Activated CD8-positive, alpha-beta memory T cell treated with anti-CD3 and anti-CD28 coated beads for 48 hours (primary cell): ENCODE data around the gene IL4I1.

Source experiments
- DNase-seq, 3 experiments: peaks; one replicate each; pipeline ENCODE4 v3.0.0-alpha.2; 2020; ENCODE audit warnings: low read depth in 2 of 3, low spot score in 2 of 3

IL4I1 gene

GRCh38 chr19:49880162-49880869, 16.4 kb downstream of the IL4I1 start:
- no peak for DNase-seq

- no peak for DNase-seq
Measured at GRCh38 chr19:49879243-49879963, 17.3 kb downstream of the IL4I1 start.

- DNase-seq, result no peak
Measured at GRCh38 chr19:49878744-49879070, 18.0 kb downstream of the IL4I1 start.

- DNase-seq, result peak; percentile 95 to 97 (median 97)
Measured at GRCh38 chr19:49877879-49878743, 18.6 kb downstream of the IL4I1 start.

GRCh38 chr19:49877020-49877878, 19.4 kb downstream of the IL4I1 start, which contains the start of the genes AKT1S1 and TBC1D17:
Gene AKT1S1, minus strand, starts transcription at chr19:49877355. Its CDS starts 4,060 bp downstream, at chr19:49873295.
Gene TBC1D17, plus strand, starts transcription at chr19:49877702. Its CDS starts 22 bp downstream, at chr19:49877724.
- peak; percentile 84 to 97 (median 88) for DNase-seq

- peak; percentile 84 to 95 (median 88) for DNase-seq
Measured at GRCh38 chr19:49876422-49877019, 20.2 kb downstream of the IL4I1 start.

- DNase-seq, result peak in 1 of 3 experiments; percentile 37
Measured at GRCh38 chr19:49875857-49876421, 20.7 kb downstream of the IL4I1 start.

- DNase-seq, result no peak
Measured at GRCh38 chr19:49875177-49875576, 21.5 kb downstream of the IL4I1 start.

GRCh38 chr19:49874503-49875157, 22.1 kb downstream of the IL4I1 start:
- DNase-seq, result no peak

- DNase-seq, result no peak
Measured at GRCh38 chr19:49873834-49874233, 22.9 kb downstream of the IL4I1 start.

GRCh38 chr19:49873129-49873521, 23.6 kb downstream of the IL4I1 start:
- no peak for DNase-seq

- no peak for DNase-seq
Measured at GRCh38 chr19:49872245-49873128, 24.2 kb downstream of the IL4I1 start.

- DNase-seq, result no peak
Measured at GRCh38 chr19:49871349-49871985, 25.2 kb downstream of the IL4I1 start.

GRCh38 chr19:49870309-49870901, 26.3 kb downstream of the IL4I1 start:
- no peak for DNase-seq

- DNase-seq, result peak; percentile 74 to 82 (median 79)
Measured at GRCh38 chr19:49869484-49870308, 27.0 kb downstream of the IL4I1 start.

- peak in 2 of 3 experiments; percentile 33 to 47 for DNase-seq
Measured at GRCh38 chr19:49869009-49869483, 27.6 kb downstream of the IL4I1 start.
